ENCODE results near the gene CCL22. TPM values are rescaled to one million over a fixed set of nuclear protein-coding genes. Genes with fewer than 3 reads are reported as not detected.

The CCL22 gene
- total and polyA plus RNA-seq, 2 experiments from 2014 or later: 0.13 TPM; not detected in 1

GRCh38 chr16:57409870-57410587 is 51.4 kb downstream of the CCL22 start:
- Histone ChIP-seq H3K79me2 (no peaks in the 10 kb centered on the region), H3K27ac (no peak overlapping the region), H3K4me2 (no peak overlapping the region), H3K36me3 (replicated peaks; ENCODE audit: insufficient read depth, low read depth) (no peaks in the 10 kb centered on the region), H3K4me1 (ENCODE audit: insufficient read depth) (no peaks in the 10 kb centered on the region), H4K20me1 (ENCODE audit: insufficient read depth, poor library complexity, severe bottlenecking) (no peaks in the 10 kb centered on the region), H3K9me3 (ENCODE audit: low read depth) (no peaks in the 10 kb centered on the region), H2AFZ (no peak overlapping the region), H3K27me3 (no peaks in the 10 kb centered on the region), H3K4me3 (no peak overlapping the region), H3K9me2 (replicated peaks; ENCODE audit: insufficient read depth) (no peaks in the 10 kb centered on the region)
- TF ChIP-seq EZH2 (IDR thresholded peaks at IDR 0.05; ENCODE audit: borderline replicate concordance) (no peak), CTCF (IDR thresholded peaks at IDR 0.05; ENCODE audit: poor library complexity) (no peak), EZH2phosphoT487 (IDR thresholded peaks at IDR 0.05; ENCODE audit: low read depth, severe bottlenecking, unreplicated experiment) (no peak)
- WGBS (ENCODE audit: low lambda C conversion rate, missing lambda C conversion rate): 71% methylated on average over 14 of the region's 14 CpGs
- DNase-seq (ENCODE audit: low spot score): no peak

- H3K79me2 ChIP-seq: no peaks in the 10 kb centered on the region
- no peaks in the 10 kb centered on the region for H4K20me1 ChIP-seq (ENCODE audit: insufficient read depth, poor library complexity, severe bottlenecking)
- H3K4me2 ChIP-seq: no peak overlapping the region
- no peak for DNase-seq (ENCODE audit: low spot score)
- no peak overlapping the region for H2AFZ ChIP-seq
- H3K27me3 ChIP-seq: no peaks in the 10 kb centered on the region
- WGBS (ENCODE audit: low lambda C conversion rate, missing lambda C conversion rate): 87% methylated on average over 12 of the region's 12 CpGs
- no peak overlapping the region for H3K27ac ChIP-seq
- no peaks in the 10 kb centered on the region for H3K9me3 ChIP-seq (ENCODE audit: low read depth)
- TF ChIP-seq EZH2 (IDR thresholded peaks at IDR 0.05; ENCODE audit: borderline replicate concordance) (no peak), EZH2phosphoT487 (IDR thresholded peaks at IDR 0.05; ENCODE audit: low read depth, severe bottlenecking, unreplicated experiment) (no peak), CTCF (IDR thresholded peaks at IDR 0.05; ENCODE audit: poor library complexity) (no peak)
- no peaks in the 10 kb centered on the region for H3K36me3 ChIP-seq (replicated peaks; ENCODE audit: insufficient read depth, low read depth)
- no peak overlapping the region for H3K4me3 ChIP-seq
- H3K4me1 ChIP-seq (ENCODE audit: insufficient read depth): peaks cover 3% of the 10 kb centered on the region
- no peaks in the 10 kb centered on the region for H3K9me2 ChIP-seq (replicated peaks; ENCODE audit: insufficient read depth)
Observed at GRCh38 chr16:57411362-57411976, 52.9 kb downstream of the CCL22 start.

GRCh38 chr16:57412584-57412983 is 54.0 kb downstream of the CCL22 start:
- WGBS (ENCODE audit: low lambda C conversion rate, missing lambda C conversion rate): 94% methylated on average over 9 of the region's 9 CpGs
- no peak overlapping the region for H3K27ac ChIP-seq
- no peaks in the 10 kb centered on the region for H3K27me3 ChIP-seq
- no peaks in the 10 kb centered on the region for H3K9me3 ChIP-seq (ENCODE audit: low read depth)
- no peaks in the 10 kb centered on the region for H4K20me1 ChIP-seq (ENCODE audit: insufficient read depth, poor library complexity, severe bottlenecking)
- peaks cover 11% of the 10 kb centered on the region for H3K4me1 ChIP-seq (ENCODE audit: insufficient read depth)
- no peak overlapping the region for H3K4me3 ChIP-seq
- H3K9me2 ChIP-seq (replicated peaks; ENCODE audit: insufficient read depth): no peaks in the 10 kb centered on the region
- no peak for TF ChIP-seq EZH2 (IDR thresholded peaks at IDR 0.05; ENCODE audit: borderline replicate concordance)
- no peak for TF ChIP-seq EZH2phosphoT487 (IDR thresholded peaks at IDR 0.05; ENCODE audit: low read depth, severe bottlenecking, unreplicated experiment)
- TF ChIP-seq CTCF (IDR thresholded peaks at IDR 0.05; ENCODE audit: poor library complexity): no peak
- H3K4me2 ChIP-seq: no peak overlapping the region
- H2AFZ ChIP-seq: no peak overlapping the region
- H3K36me3 ChIP-seq (replicated peaks; ENCODE audit: insufficient read depth, low read depth): no peaks in the 10 kb centered on the region
- no peaks in the 10 kb centered on the region for H3K79me2 ChIP-seq
- DNase-seq (ENCODE audit: low spot score): no peak
